NCI-H2196 (cell line): ENCODE data around the gene FBXL7.

Experiments used
- DNase-seq: peaks from one replicate; lab custom pipeline; 2025; ENCODE audit not compliant: unreplicated experiment; lab: John Stamatoyannopoulos, UW

FBXL7 gene

DNA sequence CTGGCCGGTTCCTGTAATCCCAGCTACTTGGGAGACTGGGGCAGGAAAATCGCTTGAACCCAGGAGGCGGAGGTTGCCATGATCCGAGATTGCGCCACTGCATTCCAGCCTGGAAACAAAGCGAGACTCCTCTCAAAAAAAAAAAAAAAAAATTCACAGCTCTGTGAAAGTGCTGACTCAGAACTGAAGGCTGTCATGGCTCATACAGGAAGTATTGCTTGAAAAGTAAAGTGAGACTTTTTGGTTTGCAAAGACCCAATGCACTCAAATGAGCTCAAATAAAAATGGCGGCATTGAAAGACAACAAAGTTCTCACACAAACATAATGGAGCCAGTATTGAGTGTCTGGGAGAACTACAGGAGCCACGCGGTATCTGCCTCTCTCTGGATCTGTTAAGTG lies 202.1 kb downstream of the FBXL7 start:
- no peak for DNase-seq

DNA sequence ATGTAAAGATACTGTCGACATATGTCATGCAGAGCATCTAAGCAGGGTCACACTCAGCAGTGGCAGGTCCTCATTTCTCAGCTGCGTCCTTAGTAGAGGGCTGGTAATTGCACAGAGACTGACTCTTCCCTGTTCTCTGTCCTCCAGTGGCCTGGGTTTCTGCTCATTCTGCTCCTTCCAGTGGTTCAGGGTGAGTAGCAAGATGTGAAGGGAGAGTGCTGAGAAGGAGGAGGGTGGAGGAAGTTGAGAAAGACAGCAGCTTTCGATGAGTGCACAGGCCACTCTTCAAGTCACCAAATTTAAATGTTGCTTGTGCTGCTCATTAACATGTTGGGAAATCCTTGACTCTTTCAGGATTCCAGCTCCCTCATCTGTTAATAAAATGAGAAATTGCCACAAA lies 203.9 kb downstream of the FBXL7 start:
- no peak for DNase-seq

DNA sequence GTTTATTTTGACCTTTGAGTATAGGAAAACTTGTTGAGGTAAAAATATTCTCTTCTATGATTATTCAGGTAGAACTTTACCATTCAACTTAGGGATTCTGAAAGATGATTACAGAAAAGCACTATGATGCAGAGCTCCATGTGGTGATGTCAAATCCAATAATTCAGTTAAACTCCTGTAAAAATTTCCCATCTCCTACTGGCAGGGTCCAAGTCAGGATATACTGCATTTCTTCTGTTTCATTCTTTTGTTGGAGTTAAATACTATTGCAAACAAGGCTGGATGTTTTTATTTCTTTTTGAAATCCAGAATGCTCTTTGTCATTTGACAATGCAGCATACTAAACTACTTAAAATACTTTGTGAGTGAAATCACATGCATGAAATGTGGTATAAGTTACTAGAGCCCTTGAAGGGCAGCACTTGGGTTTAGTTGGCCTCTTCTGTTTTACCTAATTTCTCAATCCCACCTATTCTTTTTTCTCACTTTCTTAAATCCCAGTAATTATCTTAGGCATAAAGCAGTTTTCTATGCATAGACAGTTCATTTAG lies 204.5 kb downstream of the FBXL7 start:
- no peak for DNase-seq

DNA sequence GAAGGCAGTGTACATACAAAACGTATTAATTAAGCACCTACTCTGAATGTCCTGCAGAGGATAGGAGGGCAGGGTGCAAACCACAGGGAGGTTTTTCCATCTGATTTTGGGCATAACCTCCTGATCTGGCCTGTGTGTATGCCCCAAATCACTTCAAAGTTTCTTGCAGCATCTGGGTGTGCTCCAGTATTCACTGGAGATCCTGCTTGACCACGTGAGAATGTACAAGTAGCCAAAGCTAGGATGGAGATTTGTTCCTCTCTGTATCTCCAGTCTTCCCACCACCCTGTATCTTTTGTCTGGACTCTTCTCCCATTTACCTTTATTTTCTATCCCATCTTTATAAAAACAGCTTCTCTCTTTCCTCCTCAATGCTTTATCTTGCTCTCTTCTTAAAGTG lies 207.7 kb downstream of the FBXL7 start:
- no peak for DNase-seq

DNA sequence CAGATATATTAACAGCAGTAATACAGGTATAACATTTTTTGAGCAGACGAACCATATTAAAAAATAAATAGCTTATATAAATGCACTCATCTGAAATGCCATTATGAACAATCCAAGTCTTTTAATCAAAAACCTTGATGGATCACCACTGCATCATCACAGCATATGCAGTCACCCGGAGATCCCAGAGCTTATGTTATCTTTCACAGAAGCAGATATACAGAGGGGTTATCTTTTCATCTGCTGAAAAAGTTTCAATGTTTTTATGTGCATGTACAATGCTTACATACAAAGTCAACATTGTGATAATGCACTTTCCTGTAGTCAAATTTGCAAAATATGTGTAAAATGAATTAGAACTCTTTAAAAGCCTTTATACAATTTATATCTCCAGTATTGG lies 211.9 kb downstream of the FBXL7 start:
- no peak for DNase-seq

DNA sequence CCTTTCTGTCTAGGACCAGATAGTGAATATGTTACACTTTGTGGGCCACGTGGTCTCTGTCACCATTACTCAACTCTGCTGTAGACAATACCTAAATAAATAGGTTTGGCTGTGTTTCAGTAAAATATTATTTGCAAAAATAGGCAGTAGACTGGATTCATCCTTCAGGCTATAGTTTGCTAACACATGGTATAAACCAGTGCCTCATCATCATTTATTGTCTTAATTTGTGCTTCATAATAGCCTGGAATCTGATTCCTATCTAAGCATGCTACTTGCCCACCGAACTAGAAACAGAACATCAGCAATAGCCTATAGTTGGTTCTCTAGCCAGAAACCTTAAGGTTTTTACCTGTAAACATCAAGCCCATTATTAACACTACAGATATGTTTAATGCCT lies 215.6 kb downstream of the FBXL7 start:
- DNase-seq, result no peak

DNA sequence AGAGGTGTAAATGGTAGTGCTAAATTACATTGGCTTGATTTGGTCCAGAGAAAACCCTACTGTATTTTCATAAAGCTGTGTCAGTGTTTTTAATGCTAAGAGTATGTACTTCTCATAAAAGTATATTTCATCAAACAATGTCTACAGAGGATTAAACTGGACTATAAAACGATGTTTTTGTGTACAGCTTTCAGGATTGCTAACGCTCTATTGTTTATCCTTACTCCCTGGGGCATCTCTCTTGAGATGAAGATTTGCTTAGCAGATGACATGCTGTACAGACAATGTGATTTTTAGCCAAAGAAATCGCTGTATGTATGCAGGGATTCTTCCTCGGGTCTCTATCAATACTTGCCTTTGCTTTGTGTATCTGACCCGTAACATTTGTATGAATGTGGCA lies 216.0 kb downstream of the FBXL7 start:
- no peak for DNase-seq

DNA sequence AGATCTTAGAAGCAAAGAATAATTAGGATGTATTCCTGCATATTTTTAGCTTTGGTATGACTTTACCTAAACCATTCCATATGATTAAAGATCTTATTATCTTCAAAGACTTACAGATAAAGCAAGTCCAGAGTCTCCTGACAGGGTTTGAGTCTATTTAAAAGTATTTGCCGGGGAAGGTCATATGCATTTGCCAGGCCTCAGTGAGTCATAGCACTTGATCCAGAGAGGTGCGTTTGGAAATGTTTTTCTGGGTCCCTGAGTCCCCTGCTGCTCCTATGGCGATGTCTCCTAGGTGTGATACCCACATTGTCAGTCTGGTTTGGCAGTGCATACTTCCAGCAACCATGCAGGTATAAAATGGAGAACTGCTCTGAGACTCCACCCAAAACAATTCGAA lies 217.0 kb downstream of the FBXL7 start:
- no peak for DNase-seq

DNA sequence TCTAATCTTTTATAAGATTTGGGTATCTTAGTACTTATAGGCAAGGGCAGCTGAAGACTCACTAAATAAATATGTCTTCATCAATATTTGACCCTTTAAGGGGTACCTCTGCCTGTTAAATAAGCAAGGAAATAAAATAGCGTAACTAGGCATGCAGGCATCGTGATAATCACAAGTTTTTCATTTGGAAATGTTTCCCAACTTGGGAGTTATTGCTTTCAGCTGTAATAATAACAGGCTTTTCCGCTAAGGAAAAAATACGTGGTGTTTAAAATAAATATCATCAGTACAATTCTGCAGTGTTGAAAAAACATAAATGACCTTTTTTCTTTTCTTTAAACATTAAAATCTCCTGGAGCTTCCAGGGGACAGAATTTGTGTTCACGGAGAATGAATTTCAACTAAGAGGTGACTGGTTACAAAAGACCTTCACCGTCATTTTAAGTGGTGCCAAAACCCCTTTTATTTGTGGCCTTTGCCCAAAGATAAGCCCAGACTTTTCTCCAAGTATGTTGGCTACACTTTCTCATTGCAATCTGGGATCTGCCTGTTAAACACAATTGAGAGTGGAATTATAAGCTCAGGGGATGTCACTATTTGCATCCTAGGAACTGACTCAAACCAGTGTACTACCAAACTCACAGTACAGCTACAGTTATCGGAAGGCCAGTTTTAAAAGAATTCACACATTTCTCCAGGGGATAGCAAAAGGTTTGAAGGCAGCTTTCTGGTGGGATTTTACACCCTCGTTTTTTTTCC lies 218.6 kb downstream of the FBXL7 start:
- no peak for DNase-seq

DNA sequence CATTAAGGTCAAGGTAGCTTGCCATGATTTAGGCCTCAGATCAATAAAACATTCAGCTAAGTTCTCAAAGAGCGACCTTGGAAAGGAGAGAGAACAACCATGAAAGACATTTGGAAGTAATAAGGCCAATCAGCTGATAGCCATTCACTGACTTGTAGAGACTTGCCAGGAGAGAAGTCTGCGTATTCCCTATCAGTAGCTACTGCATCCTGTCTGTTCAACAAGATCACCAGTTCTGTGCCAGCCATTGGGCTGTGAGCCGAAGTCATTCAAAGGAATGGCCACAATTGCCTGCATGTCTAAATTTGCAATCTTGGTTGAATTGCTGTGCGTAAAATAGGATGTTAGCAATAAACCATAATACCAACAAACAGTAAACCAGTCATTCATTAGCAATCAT lies 219.8 kb downstream of the FBXL7 start:
- DNase-seq, result no peak

DNA sequence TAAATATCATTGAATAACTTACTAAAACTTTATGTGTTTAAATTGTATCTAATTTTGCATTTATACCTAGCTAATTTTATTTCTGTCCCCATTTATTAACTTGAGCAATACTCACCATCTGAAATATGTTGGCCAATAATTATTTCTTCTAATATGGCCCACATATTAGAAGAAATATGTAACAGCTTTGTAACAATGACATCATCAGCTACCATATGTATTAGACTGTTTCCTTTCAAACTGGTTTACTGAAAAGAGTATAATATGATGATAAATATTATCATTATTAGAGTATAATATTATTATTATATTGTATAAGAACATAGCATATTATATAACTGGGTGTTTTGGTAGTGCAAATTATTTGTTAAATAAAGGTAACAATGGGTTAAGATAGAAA lies 220.5 kb downstream of the FBXL7 start:
- no peak for DNase-seq

DNA sequence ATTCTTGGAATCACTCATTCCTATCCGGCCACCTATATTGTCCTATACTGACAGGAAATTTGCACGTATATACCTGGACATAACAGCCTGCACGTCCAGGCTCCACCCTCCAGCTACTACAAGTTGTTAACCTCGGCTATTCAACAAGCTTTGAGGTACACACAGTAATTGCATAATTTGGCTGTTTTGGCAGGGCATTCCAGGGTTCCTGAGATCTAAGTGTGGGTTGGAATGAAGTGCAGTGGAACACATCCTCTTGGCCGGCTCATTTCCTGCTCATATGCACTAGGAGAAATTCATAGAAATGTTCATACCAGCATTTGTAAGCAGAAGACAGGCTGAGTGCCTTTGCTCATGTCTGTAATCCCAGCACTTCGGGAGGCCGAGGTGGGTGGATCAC lies 222.3 kb downstream of the FBXL7 start:
- no peak for DNase-seq

DNA sequence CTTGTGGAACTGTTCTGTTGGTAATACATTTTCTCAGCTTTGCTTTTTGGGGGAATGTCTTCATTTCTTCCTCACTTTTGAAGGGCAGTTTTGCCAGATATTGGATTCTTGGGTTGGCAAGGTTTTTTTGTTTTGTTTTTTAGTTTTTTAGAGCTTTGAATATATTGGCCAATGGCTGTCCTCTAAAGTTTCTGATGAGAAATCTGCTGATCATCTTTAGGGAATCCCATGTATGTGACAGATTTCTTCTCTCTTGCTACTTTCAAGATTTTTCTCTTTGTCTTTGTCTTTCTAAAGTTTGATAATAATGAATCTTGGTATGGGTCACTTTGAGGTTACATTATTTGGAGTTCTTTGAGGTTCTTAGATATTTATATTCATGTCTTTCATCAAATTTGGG lies 227.4 kb downstream of the FBXL7 start:
- DNase-seq, result no peak

DNA sequence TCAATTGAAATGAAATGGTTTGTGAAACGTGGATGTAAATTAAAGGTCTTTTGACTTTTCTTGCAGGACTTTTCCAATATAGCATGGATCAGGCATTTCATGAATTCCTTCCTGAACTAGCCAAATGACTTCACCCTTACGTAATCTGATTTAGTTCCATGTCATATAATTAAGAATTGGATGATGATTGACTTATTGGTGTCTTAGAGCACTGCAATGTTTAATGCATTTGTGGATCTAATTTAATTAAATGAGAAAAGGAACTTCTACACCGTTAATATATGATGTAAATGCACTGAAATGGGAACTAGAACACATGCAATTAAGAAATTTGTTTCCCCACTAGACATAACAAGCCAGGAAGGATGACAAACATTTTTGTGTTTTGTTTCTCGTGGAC lies 228.8 kb downstream of the FBXL7 start:
- no peak for DNase-seq

DNA sequence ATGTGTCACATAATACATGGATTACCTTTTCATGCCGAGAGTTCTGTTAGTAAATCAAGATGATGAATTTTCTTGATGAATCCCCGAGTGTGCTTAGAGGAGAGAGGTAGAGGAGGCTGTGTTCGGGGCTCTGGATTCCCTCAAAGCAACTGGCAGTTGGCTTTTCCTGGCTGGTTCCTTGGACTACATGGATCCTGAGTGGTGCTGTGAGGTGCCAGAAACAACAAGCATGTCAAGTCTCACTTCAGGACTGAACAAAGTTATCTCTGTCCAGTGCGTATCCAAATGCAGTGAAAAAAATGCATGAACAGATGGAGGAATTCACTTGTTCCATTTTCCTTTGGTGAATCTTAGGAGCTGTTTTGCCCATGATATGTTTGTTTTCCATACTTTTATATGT lies 231.7 kb downstream of the FBXL7 start:
- no peak for DNase-seq

DNA sequence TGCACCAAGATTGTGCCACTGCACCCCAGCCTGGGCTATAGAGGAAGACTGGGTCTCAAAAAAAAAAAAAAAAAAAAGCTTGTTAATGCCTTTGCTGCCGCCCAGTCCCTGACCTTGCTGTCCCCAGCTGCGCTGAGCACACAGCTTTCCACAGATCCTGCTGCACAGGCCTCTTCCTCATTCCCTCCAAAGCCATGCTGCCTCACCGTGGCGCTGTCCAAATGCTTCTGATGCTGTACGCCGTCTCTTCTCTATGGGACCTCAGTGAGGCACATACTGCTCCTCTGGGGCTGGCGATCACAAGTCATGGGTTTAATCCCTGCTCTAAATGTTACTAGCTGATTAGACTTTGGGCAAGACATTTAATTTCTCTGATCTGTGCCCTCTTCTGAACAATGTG lies 234.1 kb downstream of the FBXL7 start:
- DNase-seq, result no peak

DNA sequence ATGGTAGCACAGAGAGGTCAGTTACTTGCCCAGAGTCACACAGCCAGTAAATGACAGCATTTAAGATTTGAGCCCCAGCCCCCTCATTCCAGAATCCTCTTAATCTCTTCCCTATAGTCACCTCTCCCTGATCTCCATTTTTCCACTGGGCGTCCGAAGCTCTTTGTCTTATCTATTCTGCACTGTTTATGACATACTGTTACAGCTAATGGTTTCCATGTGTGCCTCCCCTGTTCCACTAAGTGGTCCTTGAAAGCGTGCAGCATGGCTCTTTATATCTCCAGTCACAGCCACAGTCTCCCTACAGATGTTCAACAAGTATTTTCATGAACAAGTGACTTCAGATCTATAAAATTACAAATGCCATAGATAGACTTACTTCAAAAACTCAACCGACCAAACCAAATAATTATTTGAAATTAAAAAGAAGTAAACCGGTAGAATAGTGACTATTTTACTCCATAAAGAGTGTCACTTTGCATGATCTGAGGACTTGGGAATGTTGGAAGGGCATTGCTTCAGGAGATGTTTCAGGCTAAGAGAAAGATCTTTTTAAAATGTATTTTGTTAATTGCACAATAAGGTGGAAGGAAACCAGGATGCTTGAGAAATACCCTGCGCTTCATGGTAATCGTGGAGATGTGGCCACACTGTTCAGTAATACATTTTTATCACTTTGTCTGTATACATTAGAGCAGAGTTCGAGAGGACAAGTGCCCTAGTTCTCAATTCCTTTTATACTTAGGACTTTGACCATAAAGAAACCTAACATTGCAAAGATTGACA lies 237.2 kb downstream of the FBXL7 start:
- no peak for DNase-seq

DNA sequence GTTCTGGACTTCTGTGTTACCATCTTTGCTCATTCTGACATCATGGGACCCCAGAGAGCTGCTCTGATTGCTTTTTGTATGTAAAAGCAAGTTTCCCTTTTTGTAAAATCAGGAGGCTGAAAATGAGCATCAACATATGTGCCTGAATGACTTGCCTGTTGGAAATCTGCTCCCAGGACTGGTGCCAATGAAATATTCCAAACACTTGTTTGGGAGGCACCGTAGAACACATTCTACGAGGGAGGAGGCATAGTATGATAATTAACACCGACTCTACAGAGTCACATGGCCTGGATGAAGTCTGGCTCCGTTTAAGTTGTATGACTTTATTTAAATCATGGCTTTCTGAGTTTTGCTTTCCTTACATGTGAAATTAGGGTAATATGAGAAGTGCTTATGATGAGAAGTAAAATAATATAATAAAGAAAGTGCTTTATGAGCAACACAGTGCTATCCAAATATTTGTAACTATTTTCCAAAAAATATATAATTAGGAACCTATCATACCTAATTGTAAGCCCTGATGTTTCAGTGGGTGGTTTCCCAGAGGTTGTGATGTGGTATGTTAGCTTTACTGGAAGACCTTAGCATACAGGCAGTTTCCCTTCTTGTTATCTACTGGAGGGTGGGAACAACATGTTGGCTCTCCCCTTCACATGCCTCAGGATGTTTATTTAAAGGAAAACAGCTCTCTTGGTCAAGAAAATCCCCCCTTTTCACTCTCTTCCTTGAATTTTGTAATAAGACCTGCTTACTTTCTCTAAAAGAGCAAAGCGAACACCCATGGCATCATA lies 238.1 kb downstream of the FBXL7 start:
- no peak for DNase-seq

DNA sequence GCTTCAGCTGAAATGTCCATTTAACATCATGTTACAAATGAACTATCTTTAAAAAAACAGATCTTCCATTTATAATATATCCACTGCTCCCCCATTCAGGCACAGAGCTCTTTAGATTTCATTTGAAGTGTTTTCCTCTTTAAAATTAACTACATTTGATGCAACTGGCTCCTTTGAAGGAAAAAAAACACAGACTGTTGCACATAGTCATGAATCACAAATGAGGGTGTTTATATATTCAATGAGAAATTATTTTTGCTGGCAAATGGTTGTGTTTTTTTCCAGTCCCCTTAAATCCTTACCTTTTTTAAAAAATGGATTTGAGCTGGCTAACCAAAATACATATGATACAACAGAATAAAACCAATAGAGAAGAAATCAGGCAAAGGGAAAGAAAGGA lies 240.4 kb downstream of the FBXL7 start:
- DNase-seq, result no peak

DNA sequence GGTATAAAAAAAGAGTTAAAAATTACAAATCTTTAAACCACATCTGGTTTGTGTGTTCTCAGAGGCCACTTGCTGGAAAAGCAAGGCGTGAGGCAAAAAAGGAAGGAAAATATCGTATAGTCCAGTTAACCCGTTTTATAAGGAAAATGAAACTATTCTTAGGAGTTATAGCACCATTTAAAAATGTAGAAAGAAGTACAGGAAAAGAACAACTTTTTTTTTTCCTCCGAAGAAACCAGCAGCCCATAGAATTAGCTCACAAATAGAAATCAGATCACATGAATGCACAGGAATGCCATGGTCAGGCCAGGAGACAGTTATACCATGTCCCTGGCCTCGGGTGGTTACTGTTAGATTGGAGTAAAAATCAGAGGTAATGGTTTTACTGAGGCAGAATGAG lies 241.6 kb downstream of the FBXL7 start:
- no peak for DNase-seq

DNA sequence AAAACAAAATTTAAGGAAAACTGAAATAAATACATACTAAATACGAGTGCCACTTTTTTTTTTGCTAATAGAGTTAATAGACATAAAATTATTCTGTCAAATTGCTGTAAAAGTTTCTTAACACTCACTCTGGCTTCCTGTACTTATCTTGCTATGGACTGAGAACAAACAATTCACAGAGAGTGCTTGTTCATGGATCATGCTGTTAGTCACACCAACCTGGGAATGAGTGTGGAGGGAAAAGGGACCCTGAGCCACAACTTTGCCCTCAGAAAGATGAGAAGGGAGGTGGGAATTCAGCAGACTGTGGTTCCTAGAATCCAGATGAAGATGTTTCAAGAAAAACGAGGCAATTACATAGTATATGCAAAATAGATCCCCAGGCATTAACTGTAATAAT lies 246.9 kb downstream of the FBXL7 start:
- no peak for DNase-seq

DNA sequence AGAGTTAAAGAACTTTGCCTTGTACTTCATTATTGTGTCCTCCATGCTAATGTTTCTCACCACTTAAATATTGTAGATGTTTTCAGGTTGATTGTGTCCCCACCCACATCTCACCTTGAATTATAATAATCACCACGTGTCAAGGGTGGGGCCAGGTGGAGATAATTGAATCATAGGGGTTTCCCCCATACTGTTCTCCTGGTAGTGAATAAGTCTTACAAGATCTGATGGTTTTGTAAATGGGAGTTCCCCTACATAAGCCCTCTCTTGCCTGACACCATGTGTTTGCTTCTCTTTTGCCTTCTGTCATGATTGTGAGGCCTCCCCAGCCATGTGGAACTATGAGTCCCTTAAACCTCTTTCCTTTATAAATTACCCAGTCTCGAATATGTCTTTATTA lies 248.3 kb downstream of the FBXL7 start:
- no peak for DNase-seq
